Hematopoietic multipotent progenitor cell (in vitro differentiated cells): Measurements from ENCODE around the gene SAE1. TPM values are rescaled to one million over a fixed set of nuclear protein-coding genes. Genes with fewer than 3 reads are reported as not detected.
A peak's percentile ranks its signal among the peaks of the same experiment; 100 is the strongest.

Experiments
- DNase-seq, 3 donors: peaks; one replicate each; pipeline ENCODE4 v3.0.0-alpha.2; 2011 to 2015; ENCODE audit warnings: low read depth in 2 of 3, low spot score in 2 of 3
- total RNA-seq: library from RNA; depleted of rRNA; stranded (reverse); fragments of >200 nt; gene quantifications from one replicate; pipeline ENCODE4 v1.2.3, GENCODE V29; 2012

The SAE1 gene
- total RNA-seq, 1 donor = 35.0 TPM

GRCh38 chr19:47157431-47158321 is 27.0 kb downstream of the SAE1 start:
- peak in 2 of 3 donors; percentile 43 to 65 for DNase-seq

DNA sequence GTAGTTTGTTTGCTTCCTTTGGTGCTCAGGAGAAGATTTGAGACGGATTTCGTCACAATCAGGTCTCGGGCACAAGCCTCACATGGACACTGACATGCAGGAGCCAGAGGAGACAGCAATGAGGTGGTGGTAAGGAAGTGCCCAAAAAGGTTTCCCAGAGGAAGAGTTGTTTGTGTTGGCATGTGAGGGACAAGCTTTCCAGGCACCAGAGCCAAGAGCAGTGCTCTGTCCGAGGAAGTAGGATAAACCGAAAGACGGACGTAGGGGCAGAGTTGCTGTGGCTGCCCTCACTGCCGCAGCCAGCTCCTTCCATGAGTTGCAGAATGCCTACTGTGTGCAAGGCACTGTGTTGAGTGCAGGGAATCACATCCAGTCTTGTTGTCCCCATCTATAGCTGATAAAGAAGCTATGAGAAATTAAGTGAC is 27.7 kb downstream of the SAE1 start:
- DNase-seq = no peak

GRCh38 chr19:47158879-47159503 is 28.4 kb downstream of the SAE1 start:
- DNase-seq = no peak

- DNase-seq = no peak
Measured at GRCh38 chr19:47161876-47162489, 31.3 kb downstream of the SAE1 start.

DNA sequence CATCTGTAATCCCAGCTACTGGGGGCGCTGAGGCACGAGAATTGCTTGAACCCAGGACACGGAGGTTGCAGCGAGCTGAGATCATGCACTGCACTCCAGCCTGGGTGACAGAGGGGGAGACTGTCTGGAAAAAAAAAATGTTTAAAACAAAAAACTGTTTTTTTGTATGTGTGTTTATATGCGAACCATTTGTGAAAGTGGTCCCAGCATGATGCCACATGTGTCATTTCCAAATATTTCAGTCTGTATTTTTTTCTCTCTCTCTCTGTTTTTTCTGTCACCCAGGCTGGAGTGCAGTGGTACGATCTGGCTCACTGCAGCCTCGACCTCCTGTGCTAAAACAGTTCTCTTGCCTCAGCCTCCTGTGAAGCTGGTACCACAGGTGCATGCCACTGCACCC is 37.4 kb downstream of the SAE1 start:
- no peak for DNase-seq

DNA sequence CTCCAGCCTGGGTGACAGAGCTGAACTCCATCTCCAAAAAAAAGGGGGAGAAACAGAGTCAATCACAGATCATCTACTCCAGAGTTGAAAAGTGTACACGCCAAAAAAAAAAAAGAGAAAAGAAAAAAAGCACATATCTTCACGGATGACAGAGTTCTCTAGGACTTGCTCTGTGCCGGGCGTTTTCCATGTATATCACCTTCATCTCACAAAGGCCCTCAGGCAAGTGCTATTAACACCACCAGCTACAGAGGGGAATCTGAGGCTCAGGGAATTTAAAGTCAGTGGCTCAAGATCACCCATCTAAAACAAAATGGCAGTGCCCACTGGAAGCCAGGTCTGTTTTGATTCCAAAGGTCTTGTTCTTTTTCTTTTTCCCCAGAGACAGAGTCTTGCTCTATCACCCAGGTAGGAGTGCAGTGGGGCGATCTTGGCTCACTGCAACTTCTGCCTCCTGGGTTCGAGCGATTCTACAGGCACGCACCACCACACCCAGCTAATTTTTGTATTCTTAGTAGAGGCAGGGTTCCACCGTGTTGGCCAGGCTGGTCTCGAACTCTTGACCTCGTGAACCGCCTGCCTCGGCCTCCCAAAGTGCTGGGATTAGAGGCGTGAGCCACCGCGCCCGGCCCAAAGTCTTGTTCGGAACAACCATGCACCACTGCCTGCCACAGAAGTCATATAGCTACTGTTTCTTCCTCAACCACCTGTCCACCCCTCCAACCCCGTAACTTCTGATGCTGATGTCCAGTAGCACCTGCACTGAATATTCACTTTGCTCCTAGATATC is 42.2 kb downstream of the SAE1 start:
- no peak for DNase-seq

- DNase-seq = no peak
Measured at GRCh38 chr19:47176071-47176626, 45.5 kb downstream of the SAE1 start.

DNA sequence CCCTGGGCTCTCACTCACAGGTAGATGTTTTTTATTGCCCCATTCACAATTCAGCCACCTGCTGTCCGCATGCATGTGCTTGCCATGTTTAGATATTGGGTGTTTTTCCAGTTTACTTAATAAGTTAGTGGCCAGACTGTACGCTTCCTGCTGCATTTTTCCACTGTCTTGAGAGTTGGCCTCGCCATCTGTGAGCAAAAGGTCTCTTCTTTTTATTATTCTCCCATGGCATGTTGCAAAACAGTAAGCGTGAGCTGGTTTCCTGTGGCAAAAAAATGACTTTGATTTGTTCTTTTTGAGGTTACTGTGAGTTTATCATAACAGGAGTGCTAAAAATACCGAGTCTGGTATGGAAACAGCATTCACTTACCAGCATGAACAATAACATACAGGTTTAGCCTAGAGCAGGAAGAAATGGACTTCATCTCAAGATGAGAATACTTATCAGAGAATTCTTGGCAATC is 46.0 kb downstream of the SAE1 start:
- peak in 1 of 3 donors; percentile 36 for DNase-seq

DNA sequence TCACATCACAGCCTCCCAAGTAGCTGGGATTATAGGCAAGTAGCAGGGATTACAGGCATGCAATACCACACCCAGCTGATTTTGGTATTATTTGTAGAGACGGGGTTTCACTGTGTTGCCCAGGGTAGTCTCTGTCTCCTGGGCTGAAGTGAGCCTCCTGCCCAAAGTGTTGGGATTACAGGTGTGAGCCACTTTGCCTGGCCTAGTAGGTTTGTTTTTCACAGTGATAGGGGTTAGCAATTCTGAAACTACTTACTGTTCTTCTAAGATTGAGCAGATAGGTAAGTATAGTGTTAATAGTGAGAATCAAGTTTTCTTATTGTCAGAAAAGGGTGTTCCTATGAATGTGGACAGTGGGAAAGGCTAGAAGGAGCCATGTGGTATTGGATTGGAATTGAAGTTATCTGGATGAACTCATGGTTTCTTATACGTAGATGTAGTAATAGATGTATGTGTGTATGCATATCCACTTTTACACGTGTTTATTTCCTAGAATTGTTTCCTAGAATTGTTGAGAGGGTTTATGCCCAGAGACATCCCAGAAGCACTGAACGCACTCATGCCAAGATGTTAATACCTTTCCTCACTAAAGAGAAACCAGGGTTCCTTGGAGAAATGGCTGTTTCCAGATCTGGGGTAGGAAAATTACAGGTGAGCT is 49.1 kb downstream of the SAE1 start:
- no peak for DNase-seq

- no peak for DNase-seq
Measured at GRCh38 chr19:47183601-47184000, 53.0 kb downstream of the SAE1 start.

DNA sequence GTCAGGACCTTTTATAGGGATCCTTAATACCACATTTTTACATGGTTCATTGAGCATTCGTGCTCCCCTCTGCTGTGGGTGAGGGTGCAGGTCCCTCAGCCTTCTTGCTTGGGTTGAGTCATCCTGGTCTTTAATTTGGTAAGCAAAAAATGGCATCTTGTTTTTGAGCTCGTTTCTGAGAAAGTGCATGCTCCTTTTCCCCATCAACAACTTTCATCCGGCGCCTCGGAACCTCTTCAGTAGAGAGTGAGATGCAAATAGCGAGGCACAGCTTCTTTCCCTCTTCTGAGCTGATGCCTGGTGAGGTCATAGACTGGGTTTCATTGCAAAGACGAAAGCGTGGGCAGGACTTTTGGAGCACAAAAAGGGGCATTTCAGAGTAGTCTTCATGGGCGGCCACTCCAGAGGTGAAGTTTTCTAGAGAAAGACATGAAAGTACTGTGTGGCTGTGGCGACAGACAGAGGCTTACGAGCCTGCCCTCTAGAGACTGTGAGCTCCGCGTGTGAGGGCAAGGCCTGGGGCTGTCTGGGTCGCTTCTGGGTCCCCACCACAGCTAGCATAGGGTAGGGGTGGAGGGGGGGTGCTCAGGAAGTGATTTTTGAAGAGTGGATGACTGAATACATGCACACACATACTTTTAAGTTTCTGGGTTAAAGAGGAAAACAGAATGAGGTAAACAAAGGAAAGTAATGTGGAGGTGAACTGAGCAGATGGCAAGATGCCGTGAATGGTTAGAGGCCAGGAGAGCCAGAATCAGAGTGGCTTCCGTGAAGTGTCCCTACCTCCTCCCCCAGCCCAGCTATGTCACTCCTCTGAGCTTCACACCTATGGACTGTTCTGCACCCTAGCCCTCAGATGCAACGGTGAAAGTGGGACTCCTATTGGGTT is 56.1 kb downstream of the SAE1 start:
- DNase-seq = peak in 1 of 3 donors; percentile 57

- DNase-seq = no peak
Measured at GRCh38 chr19:47187335-47187655, 56.7 kb downstream of the SAE1 start.

- DNase-seq = no peak
Measured at GRCh38 chr19:47187797-47188196, 57.2 kb downstream of the SAE1 start.

GRCh38 chr19:47188507-47189033 is 57.9 kb downstream of the SAE1 start:
- no peak for DNase-seq

GRCh38 chr19:47190167-47190727 is 59.6 kb downstream of the SAE1 start:
- DNase-seq = no peak

- no peak for DNase-seq
Measured at GRCh38 chr19:47195434-47195833, 64.8 kb downstream of the SAE1 start.

- DNase-seq = no peak
Measured at GRCh38 chr19:47197141-47197540, 66.5 kb downstream of the SAE1 start.

GRCh38 chr19:47200530-47200929 is 69.9 kb downstream of the SAE1 start:
- DNase-seq = no peak
